Esophagus muscularis mucosa (tissue), 4 donors: ENCODE data around the gene SIAE. TPM values are rescaled to one million over a fixed set of nuclear protein-coding genes. Genes with fewer than 3 reads are reported as not detected.

Experiments
- DNase-seq: peaks from one replicate; pipeline ENCODE4 v3.0.0-alpha.2; 2017; ENCODE audit errors: extremely low spot score
- H3K27ac ChIP-seq, 4 donors: fragments of 200-600 bp; sonication (generic); replicated peaks in 1 of 4; 1 replicate in 3 of 4; 2 replicates in 1 of 4; pipeline ENCODE4 v1.5.1; 2016 to 2019; ENCODE audit warnings: mild to moderate bottlenecking in 1 of 4
- H3K27me3 ChIP-seq, 4 donors: fragments of 200-600 bp; sonication (generic); one replicate each; pipeline versions ENCODE4 v1.5.1 to v1.6.0; 2016 to 2019
- H3K36me3 ChIP-seq, 4 donors: fragments of 200-600 bp; sonication (generic); one replicate each; pipeline ENCODE4 v1.5.1; 2016 to 2019
- H3K4me1 ChIP-seq, 4 donors: fragments of 200-600 bp; sonication (generic); one replicate each; pipeline ENCODE4 v1.5.1; 2016 to 2019
- H3K4me3 ChIP-seq, 4 donors: fragments of 200-600 bp; sonication (generic); 1 replicate in 2 of 4; 2 replicates in 2 of 4; pipeline ENCODE4 v1.5.1; 2016 to 2019; ENCODE audit warnings: mild to moderate bottlenecking in 4 of 4, moderate library complexity in 1 of 4
- H3K9me3 ChIP-seq, 4 donors: fragments of 200-600 bp; sonication (generic); 1 replicate in 3 of 4; 2 replicates in 1 of 4; pipeline ENCODE4 v1.5.1; 2016 to 2019
- CTCF ChIP-seq, 3 experiments: fragments of 200-600 bp in 2 of 3; fragments of 450-650 bp in 1 of 3; sonication (generic) in 2 of 3; IDR thresholded peaks; one replicate each; pipeline ENCODE4 v1.5.1; 2017 to 2019; ENCODE audit warnings: antibody characterized with exemption in 3 of 3, mild to moderate bottlenecking in 2 of 3, moderate library complexity in 1 of 3
- EP300 ChIP-seq: sonication (generic); formaldehyde crosslinking; IDR thresholded peaks from one replicate; pipeline ENCODE4 v1.6.1; 2017; ENCODE audit warnings: antibody characterized with exemption
- POLR2A ChIP-seq: fragments of 450-650 bp; IDR thresholded peaks from one replicate; pipeline ENCODE4 v1.6.1; 2017; ENCODE audit warnings: antibody characterized with exemption, moderate library complexity, mild to moderate bottlenecking, low read depth
- POLR2AphosphoS5 ChIP-seq, 2 donors: sonication (generic); formaldehyde crosslinking; IDR thresholded peaks; one replicate each; pipeline ENCODE4 v1.6.1; 2017; ENCODE audit warnings: antibody characterized with exemption in 2 of 2
- WGBS: methylation state at CpG from one replicate; pipeline ENCODE4 v1.1.5; 2018; 5-methylcytosine and 5-hydroxymethylcytosine counted together
- intact Hi-C: fragments of 100-400 bp; cut with DNase I; formaldehyde crosslinking; loops from one replicate; pipeline ENCODE4 v1.15.1; 2023
- small RNA-seq, 3 donors: library from RNA; depleted of rRNA; stranded (forward); fragments of <200 nt; gene quantifications; one replicate each; pipeline ENCODE3, GENCODE V24; 2016
- total RNA-seq, 4 donors: library from RNA; depleted of rRNA; stranded (reverse); fragments of >200 nt; gene quantifications; one replicate each; pipeline versions ENCODE4 v1.1.0 to v1.2.1, GENCODE V29; 2016

SIAE gene
- total RNA-seq, 4 donors from 2014 or later: 3.1 to 4.5 (median 3.5) TPM

GRCh38 chr11:124591430-124591829 is 82.1 kb downstream of the SIAE start:
- H3K4me3 ChIP-seq: no peak overlapping the region
- no peak for DNase-seq
- TF ChIP-seq POLR2A (no peak), CTCF (IDR thresholded peaks at IDR 0.05) (no peak), EP300 (no peak), POLR2AphosphoS5 (IDR thresholded peaks at IDR 0.05) (no peak)
- 93% methylated on average over 2 of the region's 2 CpGs for WGBS
- H3K27me3 ChIP-seq: peaks cover 0 to 11% (median 0%) of the 10 kb centered on the region in 4 donors
- no peaks in the 10 kb centered on the region for H3K4me1 ChIP-seq
- no peaks in the 10 kb centered on the region for H3K36me3 ChIP-seq
- no peaks in the 10 kb centered on the region for H3K9me3 ChIP-seq
- intact Hi-C loops: loop anchor here (5.0 kb wide), 1 partner anchor 179 kb away; no protein-coding TSS in a partner anchor
- no peak overlapping the region for H3K27ac ChIP-seq

GRCh38 chr11:124586238-124586860 is 87.2 kb downstream of the SIAE start:
- Histone ChIP-seq H3K4me3 (no peak overlapping the region), H3K27me3 (no peaks in the 10 kb centered on the region), H3K4me1 (no peaks in the 10 kb centered on the region), H3K36me3 (no peaks in the 10 kb centered on the region), H3K27ac (no peak overlapping the region), H3K9me3 (no peaks in the 10 kb centered on the region)
- WGBS: 46% methylated on average over 3 of the region's 3 CpGs
- intact Hi-C loops: loop anchor here (10.0 kb wide), 1 partner anchor 512 kb away; no protein-coding TSS in a partner anchor
- TF ChIP-seq EP300: no peak
- peak; percentile 40 to 60 (median 50) for TF ChIP-seq CTCF (IDR thresholded peaks at IDR 0.05)
- no peak for DNase-seq

GRCh38 chr11:124584681-124585372 is 88.7 kb downstream of the SIAE start:
- H3K9me3 ChIP-seq: no peaks in the 10 kb centered on the region
- no peak overlapping the region for H3K4me3 ChIP-seq
- no peaks in the 10 kb centered on the region for H3K36me3 ChIP-seq
- intact Hi-C loops: loop anchor here (5.0 to 10.0 kb wide), 2 partner anchors 163 to 510 kb away; partner anchors contain the start of gene OR8B4
- H3K27me3 ChIP-seq: no peaks in the 10 kb centered on the region
- TF ChIP-seq POLR2AphosphoS5 (IDR thresholded peaks at IDR 0.05) (no peak), CTCF (IDR thresholded peaks at IDR 0.05) (no peak), EP300 (no peak), POLR2A (no peak)
- no peak for DNase-seq
- no peak overlapping the region for H3K27ac ChIP-seq
- H3K4me1 ChIP-seq: no peaks in the 10 kb centered on the region
- WGBS: 69% methylated on average over 4 of the region's 4 CpGs

- no peaks in the 10 kb centered on the region for H3K9me3 ChIP-seq
- H3K27ac ChIP-seq: no peak overlapping the region
- no peak overlapping the region for H3K4me3 ChIP-seq
- no peaks in the 10 kb centered on the region for H3K27me3 ChIP-seq
- intact Hi-C loops: loop anchor here (5.0 to 10.0 kb wide), 2 partner anchors 161 to 509 kb away; partner anchors contain the start of gene OR8B4
- DNase-seq: no peak
- no peaks in the 10 kb centered on the region for H3K4me1 ChIP-seq
- WGBS: 79% methylated on average over 8 of the region's 8 CpGs
- H3K36me3 ChIP-seq: no peaks in the 10 kb centered on the region
- TF ChIP-seq POLR2AphosphoS5 (IDR thresholded peaks at IDR 0.05): no peak
- TF ChIP-seq EP300: no peak
- TF ChIP-seq POLR2A: no peak
- no peak for TF ChIP-seq CTCF (IDR thresholded peaks at IDR 0.05)
These were observed 89.8 kb downstream of the SIAE start for GRCh38 chr11:124583781-124584180.

Small RNAs within 50 kb of the gene (small RNA-seq; reads per million reads assigned to genes)
- gene RNA5SP352: 0 reads per million in 3 donors

Other genes with a start within 250 kb of the SIAE start
- gene OR8B4, start 248.9 kb downstream of the SIAE start, total RNA-seq: not detected
- gene OR8B8, start 228.0 kb downstream of the SIAE start, total RNA-seq: not detected
- gene OR8B12, start 130.1 kb downstream of the SIAE start, total RNA-seq: not detected
- not detected for gene OR8A1, start 103.7 kb downstream of the SIAE start, total RNA-seq
- gene PANX3, start 62.3 kb downstream of the SIAE start, total RNA-seq: not detected
- 10 to 100 TPM; 32.0 to 50.9 (median 35.8) TPM for gene TBRG1, start 50.9 kb downstream of the SIAE start, total RNA-seq
- 1 to 10 TPM; 4.2 to 8.6 (median 5.8) TPM for gene SPA17, start 165 bp upstream of the SIAE start, total RNA-seq
- gene NRGN, start 66.2 kb upstream of the SIAE start, total RNA-seq: 1 to 10 TPM; 1.4 to 2.3 (median 1.6) TPM
- under 1 TPM in 1 of 4 donors, not detected in 3; 0.29 TPM for gene VSIG2, start 78.5 kb upstream of the SIAE start, total RNA-seq
- gene ESAM, start 88.6 kb upstream of the SIAE start, total RNA-seq: 10 to 100 TPM; 10.8 to 52.8 (median 41.1) TPM
- gene MSANTD2, start 126.7 kb upstream of the SIAE start, total RNA-seq: 10 to 100 TPM in 3 of 4 donors, 1 to 10 TPM in 1; 9.6 to 14.0 (median 12.1) TPM
- 10 to 100 TPM in 1 of 4 donors, 1 to 10 TPM in 3; 5.0 to 10.8 (median 8.5) TPM for gene ROBO3, start 191.7 kb upstream of the SIAE start, total RNA-seq
- 10 to 100 TPM; 16.2 to 49.8 (median 36.7) TPM for gene ROBO4, start 224.1 kb upstream of the SIAE start, total RNA-seq
- gene HEPN1, start 245.5 kb upstream of the SIAE start, total RNA-seq: not detected